Measurements from ENCODE around the gene CCS. TPM values are rescaled to one million over a fixed set of nuclear protein-coding genes. Genes with fewer than 3 reads are reported as not detected.
"Not testable (repeated sequence)": the region's sequence is repeated elsewhere in the genome, so short reads cannot be mapped to it uniquely, and the experiment has no call there.

CCS gene
- total RNA-seq: 25.3 and 32.1 TPM in 2 replicates

- intact Hi-C loops (cut with micrococcal nuclease): loop anchor here (1.0 to 2.0 kb wide), 6 partner anchors 24 to 250 kb away; partner anchors contain the start of genes ACTN3, RBM14, RBM4 and RCE1
- DNase-seq (ENCODE audit: low spot score): peak; percentile 96
- peaks cover 30% of the 10 kb centered on the region for H3K4me1 Mint-ChIP-seq (ENCODE audit: low read depth)
These were observed at the start of gene CCS, which contains the start of gene CCDC87 for GRCh38 chr11:66592457-66593302. CCS (plus strand) TSS chr11:66593185; CDS start chr11:66593262, 77 bp downstream. CCDC87 (minus strand) TSS chr11:66593063; CDS start chr11:66593015, 48 bp downstream.

GRCh38 chr11:66543263-66544107 is 49.5 kb upstream of the CCS start:
- intact Hi-C loops (cut with micrococcal nuclease): no loop called here
- H3K9me3 Mint-ChIP-seq: no peaks in the 10 kb centered on the region
- peak; percentile 28 for DNase-seq (ENCODE audit: low spot score)
- no peaks in the 10 kb centered on the region for H3K27me3 Mint-ChIP-seq (ENCODE audit: insufficient read depth)
- peak overlapping the region; percentile 56 for H3K4me3 Mint-ChIP-seq
- H3K36me3 Mint-ChIP-seq (ENCODE audit: low read depth): peaks cover 25% of the 10 kb centered on the region
- peaks cover 28% of the 10 kb centered on the region for H3K4me1 Mint-ChIP-seq (ENCODE audit: low read depth)
- H3K27ac Mint-ChIP-seq: peak overlapping the region; percentile 86

More at GRCh38 chr11:66592457-66593302, at the start of gene CCS, which contains the start of gene CCDC87:
- Mint-ChIP-seq H3K27ac (peak within 1 kb of the TSS; percentile 97), H3K36me3 (ENCODE audit: low read depth) (peaks cover 3% of the 10 kb centered on the region), H3K27me3 (ENCODE audit: insufficient read depth) (no peaks in the 10 kb centered on the region), H3K4me3 (peak within 1 kb of the TSS; percentile 100), H3K9me3 (no peaks in the 10 kb centered on the region)

GRCh38 chr11:66544952-66545351 is 48.0 kb upstream of the CCS start:
- H3K9me3 Mint-ChIP-seq; H3K27ac Mint-ChIP-seq; DNase-seq (ENCODE audit: low spot score); intact Hi-C loops (cut with micrococcal nuclease); H3K27me3 Mint-ChIP-seq (ENCODE audit: insufficient read depth): not testable (repeated sequence)
- peaks cover 20% of the 10 kb centered on the region for H3K36me3 Mint-ChIP-seq (ENCODE audit: low read depth)
- H3K4me3 Mint-ChIP-seq: peak overlapping the region; percentile 88
- H3K4me1 Mint-ChIP-seq (ENCODE audit: low read depth): peaks cover 28% of the 10 kb centered on the region

GRCh38 chr11:66545701-66546367 is 47.2 kb upstream of the CCS start, which contains the start of gene ZDHHC24:
ZDHHC24 (minus strand) TSS chr11:66546048; CDS start chr11:66546003, 45 bp downstream.
- DNase-seq (ENCODE audit: low spot score): peak; percentile 86
- no peaks in the 10 kb centered on the region for H3K9me3 Mint-ChIP-seq
- peak within 1 kb of the TSS; percentile 47 for H3K27ac Mint-ChIP-seq
- peak within 1 kb of the TSS; percentile 88 for H3K4me3 Mint-ChIP-seq
- H3K27me3 Mint-ChIP-seq (ENCODE audit: insufficient read depth): peaks cover 10% of the 10 kb centered on the region
- H3K4me1 Mint-ChIP-seq (ENCODE audit: low read depth): peaks cover 28% of the 10 kb centered on the region
- H3K36me3 Mint-ChIP-seq (ENCODE audit: low read depth): peaks cover 20% of the 10 kb centered on the region
- intact Hi-C loops (cut with micrococcal nuclease): loop anchor here (1.0 kb wide), 11 partner anchors 13 to 198 kb away; partner anchors contain the start of genes BBS1, CCDC87, CCS and CTSF

- H3K27me3 Mint-ChIP-seq (ENCODE audit: insufficient read depth): peaks cover 10% of the 10 kb centered on the region
- intact Hi-C loops (cut with micrococcal nuclease): loop anchor here (1.0 kb wide), 11 partner anchors 13 to 198 kb away; partner anchors contain the start of genes BBS1, CCDC87, CCS and CTSF
- peaks cover 26% of the 10 kb centered on the region for H3K4me1 Mint-ChIP-seq (ENCODE audit: low read depth)
- no peaks in the 10 kb centered on the region for H3K9me3 Mint-ChIP-seq
- H3K36me3 Mint-ChIP-seq (ENCODE audit: low read depth): peaks cover 17% of the 10 kb centered on the region
- peak within 1 kb of the TSS; percentile 88 for H3K4me3 Mint-ChIP-seq
- DNase-seq (ENCODE audit: low spot score): no peak
- peak within 1 kb of the TSS; percentile 47 for H3K27ac Mint-ChIP-seq
These were observed 46.5 kb upstream of the CCS start, which contains the start of gene ACTN3 for GRCh38 chr11:66546368-66546965. ACTN3 (plus strand) TSS chr11:66546903; CDS start chr11:66546938, 35 bp downstream.

GRCh38 chr11:66546966-66547661 is 45.9 kb upstream of the CCS start:
- H3K4me1 Mint-ChIP-seq (ENCODE audit: low read depth): peaks cover 23% of the 10 kb centered on the region
- no peak overlapping the region for H3K27ac Mint-ChIP-seq
- H3K9me3 Mint-ChIP-seq: no peaks in the 10 kb centered on the region

GRCh38 chr11:66547662-66548009 is 45.3 kb upstream of the CCS start:
- Mint-ChIP-seq H3K36me3 (ENCODE audit: low read depth) (peaks cover 5% of the 10 kb centered on the region), H3K4me1 (ENCODE audit: low read depth) (peaks cover 22% of the 10 kb centered on the region), H3K4me3 (peak overlapping the region; percentile 45), H3K27me3 (ENCODE audit: insufficient read depth) (peaks cover 10% of the 10 kb centered on the region), H3K27ac (no peak overlapping the region), H3K9me3 (no peaks in the 10 kb centered on the region)
- intact Hi-C loops (cut with micrococcal nuclease): no loop called here
- no peak for DNase-seq (ENCODE audit: low spot score)

More at GRCh38 chr11:66546966-66547661, 45.9 kb upstream of the CCS start:
- Mint-ChIP-seq H3K36me3 (ENCODE audit: low read depth) (peaks cover 11% of the 10 kb centered on the region), H3K4me3 (no peak overlapping the region), H3K27me3 (ENCODE audit: insufficient read depth) (peaks cover 10% of the 10 kb centered on the region)
- no peak for DNase-seq (ENCODE audit: low spot score)
- intact Hi-C loops (cut with micrococcal nuclease): loop anchor here (1.0 kb wide), 11 partner anchors 12 to 197 kb away; partner anchors contain the start of genes BBS1, CCDC87, CCS and CTSF

GRCh38 chr11:66548041-66548440 is 44.9 kb upstream of the CCS start:
- H3K4me3 Mint-ChIP-seq: peak overlapping the region; percentile 45
- H3K4me1 Mint-ChIP-seq (ENCODE audit: low read depth): peaks cover 18% of the 10 kb centered on the region
- no peak for DNase-seq (ENCODE audit: low spot score)
- intact Hi-C loops (cut with micrococcal nuclease): no loop called here
- no peak overlapping the region for H3K27ac Mint-ChIP-seq
- H3K27me3 Mint-ChIP-seq (ENCODE audit: insufficient read depth): peaks cover 10% of the 10 kb centered on the region
- H3K36me3 Mint-ChIP-seq (ENCODE audit: low read depth): peaks cover 3% of the 10 kb centered on the region
- no peaks in the 10 kb centered on the region for H3K9me3 Mint-ChIP-seq

GRCh38 chr11:66548774-66549630 is 44.0 kb upstream of the CCS start:
- Mint-ChIP-seq H3K4me3 (no peak overlapping the region), H3K36me3 (ENCODE audit: low read depth) (no peaks in the 10 kb centered on the region), H3K9me3 (no peaks in the 10 kb centered on the region), H3K27ac (no peak overlapping the region), H3K4me1 (ENCODE audit: low read depth) (peaks cover 11% of the 10 kb centered on the region), H3K27me3 (ENCODE audit: insufficient read depth) (peaks cover 10% of the 10 kb centered on the region)
- intact Hi-C loops (cut with micrococcal nuclease): no loop called here
- no peak for DNase-seq (ENCODE audit: low spot score)

- Mint-ChIP-seq H3K9me3 (no peaks in the 10 kb centered on the region), H3K4me3 (no peak overlapping the region), H3K27ac (no peak overlapping the region), H3K4me1 (ENCODE audit: low read depth) (peaks cover 5% of the 10 kb centered on the region), H3K27me3 (ENCODE audit: insufficient read depth) (peaks cover 10% of the 10 kb centered on the region), H3K36me3 (ENCODE audit: low read depth) (no peaks in the 10 kb centered on the region)
- DNase-seq (ENCODE audit: low spot score): no peak
- intact Hi-C loops (cut with micrococcal nuclease): no loop called here
These were observed 43.3 kb upstream of the CCS start for GRCh38 chr11:66549696-66550095.

GRCh38 chr11:66550887-66551286 is 42.1 kb upstream of the CCS start:
- H3K4me3 Mint-ChIP-seq: no peak overlapping the region
- H3K27ac Mint-ChIP-seq: no peak overlapping the region
- DNase-seq (ENCODE audit: low spot score): no peak
- H3K27me3 Mint-ChIP-seq (ENCODE audit: insufficient read depth): peaks cover 14% of the 10 kb centered on the region
- intact Hi-C loops (cut with micrococcal nuclease): no loop called here
- H3K36me3 Mint-ChIP-seq (ENCODE audit: low read depth): no peaks in the 10 kb centered on the region
- H3K9me3 Mint-ChIP-seq: no peaks in the 10 kb centered on the region
- H3K4me1 Mint-ChIP-seq (ENCODE audit: low read depth): no peaks in the 10 kb centered on the region
